HFFc6 (cell line): ENCODE data around the gene NHEJ1. TPM values are rescaled to one million over a fixed set of nuclear protein-coding genes. Genes with fewer than 3 reads are reported as not detected.

Source experiments
- DNase-seq: peaks from one replicate; pipeline ENCODE4 v3.0.0-alpha.2; 2018
- H3K27ac Mint-ChIP-seq: 2 replicates; pipeline ENCODE4 v1.8.0; 2020; ENCODE audit warnings: mild to moderate bottlenecking, mixed read lengths
- H3K27me3 Mint-ChIP-seq: 2 replicates; pipeline ENCODE4 v1.8.0; 2021; ENCODE audit warnings: mild to moderate bottlenecking, moderate library complexity, mixed read lengths; ENCODE audit not compliant: insufficient read depth
- H3K36me3 Mint-ChIP-seq: 2 replicates; pipeline ENCODE4 v1.8.0; 2021; ENCODE audit warnings: low read depth, mixed read lengths
- H3K4me1 Mint-ChIP-seq: 2 replicates; pipeline ENCODE4 v1.8.0; 2020; ENCODE audit warnings: low read depth, mixed read lengths
- H3K4me3 Mint-ChIP-seq: 2 replicates; pipeline ENCODE4 v1.8.0; 2020; ENCODE audit warnings: mild to moderate bottlenecking, moderate library complexity, mixed read lengths
- H3K9me3 Mint-ChIP-seq: 2 replicates; pipeline ENCODE4 v1.8.0; 2020; ENCODE audit warnings: mild to moderate bottlenecking, mixed read lengths
- total RNA-seq, 6 experiments: library from RNA; stranded (reverse); fragmentation: NEBNext Ultra II Directional; extraction: Animal tissue kit (Norgen Biotek cat#: 25700); gene quantifications; 2 replicates in 1 of 6; 3 replicates in 5 of 6; pipeline ENCODE4 v1.2.3, GENCODE V29; 2021
- TF ChIP-seq, protein P1 (sequence below): fragments of 200-600 bp; sonication (generic); IDR thresholded peaks from 2 replicates; pipeline ENCODE4 v1.5.0; 2021; ENCODE audit warnings: antibody characterized with exemption, mild to moderate bottlenecking

NHEJ1 gene
- total RNA-seq, 6 experiments from 2014 or later, result 12.0 to 16.6 (median 14.1) TPM

DNA sequence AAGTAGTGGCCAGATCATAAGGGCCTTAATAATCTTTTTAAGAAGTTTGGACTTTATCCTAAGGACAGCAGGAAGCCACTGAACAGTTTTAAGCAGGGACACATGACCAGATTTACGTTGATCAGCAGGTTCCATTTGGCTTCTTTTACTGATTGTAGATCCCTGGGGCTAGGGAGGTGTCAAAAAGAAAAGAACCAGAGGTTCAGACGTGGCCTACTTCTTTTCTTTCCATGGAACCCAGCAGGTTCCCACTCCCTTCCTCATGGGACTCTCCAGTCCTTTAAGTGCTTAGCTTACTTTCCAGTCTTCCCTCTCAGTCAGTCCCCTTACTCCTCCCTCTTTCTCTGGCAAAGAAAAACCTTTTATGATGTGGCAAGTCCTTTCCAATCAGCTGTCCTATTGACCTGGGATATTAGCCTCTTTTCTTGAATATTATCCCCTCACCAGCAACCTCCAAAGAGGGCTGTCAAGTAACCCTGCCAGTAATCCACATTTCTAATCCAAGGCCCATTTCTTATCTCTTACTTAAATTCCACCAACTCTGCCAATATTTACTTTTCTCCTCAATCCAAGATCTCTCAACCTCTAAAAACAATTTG is 33.5 kb downstream of the NHEJ1 start:
- Mint-ChIP-seq H3K27me3 (no peaks in the 10 kb centered on the region; the same call in 1 of the 2 replicates), H3K9me3 (no peaks in the 10 kb centered on the region), H3K4me1 (peaks cover 31% of the 10 kb centered on the region), H3K27ac (no peak overlapping the region), H3K36me3 (no peaks in the 10 kb centered on the region), H3K4me3 (no peak overlapping the region)
- TF ChIP-seq, protein P1, sequence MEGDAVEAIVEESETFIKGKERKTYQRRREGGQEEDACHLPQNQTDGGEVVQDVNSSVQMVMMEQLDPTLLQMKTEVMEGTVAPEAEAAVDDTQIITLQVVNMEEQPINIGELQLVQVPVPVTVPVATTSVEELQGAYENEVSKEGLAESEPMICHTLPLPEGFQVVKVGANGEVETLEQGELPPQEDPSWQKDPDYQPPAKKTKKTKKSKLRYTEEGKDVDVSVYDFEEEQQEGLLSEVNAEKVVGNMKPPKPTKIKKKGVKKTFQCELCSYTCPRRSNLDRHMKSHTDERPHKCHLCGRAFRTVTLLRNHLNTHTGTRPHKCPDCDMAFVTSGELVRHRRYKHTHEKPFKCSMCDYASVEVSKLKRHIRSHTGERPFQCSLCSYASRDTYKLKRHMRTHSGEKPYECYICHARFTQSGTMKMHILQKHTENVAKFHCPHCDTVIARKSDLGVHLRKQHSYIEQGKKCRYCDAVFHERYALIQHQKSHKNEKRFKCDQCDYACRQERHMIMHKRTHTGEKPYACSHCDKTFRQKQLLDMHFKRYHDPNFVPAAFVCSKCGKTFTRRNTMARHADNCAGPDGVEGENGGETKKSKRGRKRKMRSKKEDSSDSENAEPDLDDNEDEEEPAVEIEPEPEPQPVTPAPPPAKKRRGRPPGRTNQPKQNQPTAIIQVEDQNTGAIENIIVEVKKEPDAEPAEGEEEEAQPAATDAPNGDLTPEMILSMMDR, result no peak
- DNase-seq, result no peak

DNA sequence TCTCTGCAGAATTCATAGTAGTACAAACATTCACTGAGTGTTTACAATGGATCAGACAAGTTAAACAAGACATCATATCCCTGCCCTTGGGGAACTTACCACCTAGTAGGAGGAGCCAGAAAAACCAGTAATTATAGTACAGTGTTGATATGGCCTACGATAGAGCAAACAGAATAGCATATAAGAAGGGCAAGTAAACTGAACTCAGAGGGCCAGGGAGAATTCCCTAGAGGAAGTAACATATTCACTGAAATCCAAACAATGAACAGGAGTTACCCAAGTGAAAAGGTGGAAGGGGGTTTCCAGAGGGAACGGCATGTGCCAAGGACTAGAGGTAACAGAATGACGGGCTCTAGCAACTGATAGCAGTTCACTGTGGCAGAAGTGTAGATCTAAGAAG is 34.1 kb downstream of the NHEJ1 start:
- Mint-ChIP-seq H3K9me3 (no peaks in the 10 kb centered on the region), H3K27ac (no peak overlapping the region), H3K36me3 (no peaks in the 10 kb centered on the region)

DNA sequence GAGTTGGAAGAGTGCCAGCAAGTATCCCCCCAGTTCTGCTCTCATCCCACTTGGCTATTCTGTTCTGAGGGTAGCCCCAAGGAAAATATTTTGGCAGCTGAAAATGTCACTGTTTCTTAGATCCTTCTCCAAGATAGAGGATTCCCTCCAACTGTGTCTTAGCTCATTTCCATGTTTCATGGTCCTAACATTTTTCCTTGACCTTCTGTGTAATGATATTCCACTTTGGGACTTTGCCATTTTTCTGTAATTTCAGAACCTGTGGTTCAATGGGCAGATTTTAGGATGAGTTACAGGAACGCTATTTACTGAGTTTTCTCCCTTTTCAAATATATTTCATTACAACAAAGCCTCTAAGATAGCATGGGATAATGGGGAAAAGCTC is 34.7 kb downstream of the NHEJ1 start:
- no peaks in the 10 kb centered on the region; the same call in 1 of the 2 replicates for H3K27me3 Mint-ChIP-seq
- DNase-seq, result no peak
- H3K4me1 Mint-ChIP-seq, result peaks cover 31% of the 10 kb centered on the region
- peak overlapping the region; percentile 63 for H3K27ac Mint-ChIP-seq
- TF ChIP-seq, protein P1, result no peak
- no peaks in the 10 kb centered on the region for H3K36me3 Mint-ChIP-seq
- no peak overlapping the region for H3K4me3 Mint-ChIP-seq
- H3K9me3 Mint-ChIP-seq, result no peaks in the 10 kb centered on the region

More for the DNA sequence above, 34.1 kb downstream of the NHEJ1 start:
- TF ChIP-seq, protein P1, result no peak
- no peak for DNase-seq
- H3K4me1 Mint-ChIP-seq, result peaks cover 31% of the 10 kb centered on the region
- H3K27me3 Mint-ChIP-seq, result no peaks in the 10 kb centered on the region; the same call in 1 of the 2 replicates
- H3K4me3 Mint-ChIP-seq, result no peak overlapping the region

DNA sequence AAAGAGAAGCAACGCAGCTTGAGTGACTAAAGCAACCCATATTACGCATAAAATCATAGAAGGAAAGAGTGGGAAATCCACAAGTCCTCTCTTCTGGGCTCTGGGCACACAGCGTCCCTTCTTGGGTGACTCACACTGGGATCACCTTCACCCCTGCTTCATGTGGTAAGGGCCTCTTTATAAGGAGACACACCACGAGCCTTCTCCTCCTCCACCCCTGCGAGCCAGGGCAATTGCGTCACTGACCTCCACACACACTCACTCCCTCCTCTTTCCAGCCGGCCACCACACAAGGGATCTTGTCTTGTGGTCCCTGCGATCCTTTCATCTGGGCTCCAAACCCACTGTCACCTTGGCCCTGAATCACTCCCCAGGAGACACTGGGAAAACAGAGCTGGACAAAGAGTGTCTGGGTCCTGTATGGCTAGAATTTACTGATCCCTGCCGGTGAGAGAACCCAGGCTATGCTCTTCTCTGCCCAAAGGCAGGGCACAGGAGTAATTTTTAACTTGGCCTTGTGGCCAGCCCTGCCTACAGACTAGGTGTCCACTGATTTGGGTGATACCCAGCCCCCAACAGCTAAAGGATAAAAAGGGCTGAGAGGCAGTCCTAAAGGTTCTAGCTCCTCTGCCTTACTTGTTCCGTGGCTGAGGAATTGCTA is 35.3 kb downstream of the NHEJ1 start:
- DNase-seq, result peak; percentile 95
- Mint-ChIP-seq H3K4me1 (peaks cover 31% of the 10 kb centered on the region), H3K27ac (peak overlapping the region; percentile 63), H3K36me3 (no peaks in the 10 kb centered on the region), H3K27me3 (no peaks in the 10 kb centered on the region; the same call in 1 of the 2 replicates), H3K9me3 (no peaks in the 10 kb centered on the region), H3K4me3 (peak overlapping the region; percentile 56)
- TF ChIP-seq, protein P1, result no peak

DNA sequence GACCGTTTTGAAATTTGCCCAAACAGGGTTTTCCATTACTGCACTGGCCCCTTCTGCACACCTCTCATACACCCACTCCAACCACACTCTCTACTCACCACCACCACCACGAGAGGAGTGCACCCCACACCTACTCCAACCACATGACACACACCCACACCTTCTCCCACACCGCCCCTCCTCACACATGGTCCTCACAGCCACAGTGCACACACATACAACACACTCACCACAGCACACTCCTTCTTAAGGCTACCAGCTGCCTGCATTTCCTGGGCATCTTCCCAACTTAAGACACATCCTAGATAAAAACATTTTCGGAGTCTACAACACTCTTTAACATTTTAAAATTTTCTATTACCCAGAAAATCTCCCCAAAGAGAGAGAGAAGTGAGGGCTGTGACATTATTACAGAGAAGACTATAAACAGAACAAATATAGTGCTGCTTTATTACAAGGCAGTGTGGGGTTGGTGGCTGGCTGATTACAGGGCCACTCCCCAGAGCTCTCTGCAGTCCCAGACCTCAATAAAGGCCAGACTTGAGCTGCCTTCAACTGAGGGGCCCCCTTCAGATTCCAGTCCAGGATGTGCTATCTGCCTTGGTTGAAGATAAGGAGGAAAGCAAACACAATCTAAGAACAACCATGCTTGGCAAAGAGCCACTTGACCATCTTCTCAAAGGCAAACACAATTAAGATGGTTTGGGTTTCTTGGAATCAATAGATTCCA is 36.1 kb downstream of the NHEJ1 start:
- Mint-ChIP-seq H3K27me3 (no peaks in the 10 kb centered on the region; the same call in 1 of the 2 replicates), H3K36me3 (no peaks in the 10 kb centered on the region), H3K27ac (peak overlapping the region; percentile 63), H3K4me1 (peaks cover 31% of the 10 kb centered on the region), H3K4me3 (peak overlapping the region; percentile 56), H3K9me3 (no peaks in the 10 kb centered on the region)
- DNase-seq, result peak; percentile 0
- TF ChIP-seq, protein P1, result no peak
